COR-L47 (cell line): ENCODE results near the gene SLX9.

Source experiments
- DNase-seq: peaks from one replicate; lab custom pipeline; 2025; lab: John Stamatoyannopoulos, UW

The SLX9 gene

DNA sequence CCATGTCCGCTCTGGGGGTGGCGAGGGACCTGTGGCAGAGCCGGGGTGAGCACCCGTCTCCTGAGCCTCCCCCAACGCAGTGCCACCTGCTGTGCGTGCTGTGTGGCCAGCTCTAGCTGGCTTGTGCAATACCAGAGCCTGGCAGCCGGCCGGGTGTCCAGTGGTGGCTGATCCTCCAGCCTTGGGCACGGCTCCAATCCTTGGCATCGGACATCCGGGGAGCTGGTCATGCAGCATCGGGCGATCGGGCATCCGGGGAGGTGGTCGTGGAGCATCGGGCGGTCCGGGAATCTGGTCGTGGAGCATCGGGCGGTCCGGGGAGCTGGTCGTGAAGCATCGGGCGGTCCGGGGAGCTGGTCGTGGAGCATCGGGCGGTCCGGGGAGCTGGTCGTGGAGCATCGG lies 8.1 kb downstream of the SLX9 start:
- DNase-seq, result no peak

DNA sequence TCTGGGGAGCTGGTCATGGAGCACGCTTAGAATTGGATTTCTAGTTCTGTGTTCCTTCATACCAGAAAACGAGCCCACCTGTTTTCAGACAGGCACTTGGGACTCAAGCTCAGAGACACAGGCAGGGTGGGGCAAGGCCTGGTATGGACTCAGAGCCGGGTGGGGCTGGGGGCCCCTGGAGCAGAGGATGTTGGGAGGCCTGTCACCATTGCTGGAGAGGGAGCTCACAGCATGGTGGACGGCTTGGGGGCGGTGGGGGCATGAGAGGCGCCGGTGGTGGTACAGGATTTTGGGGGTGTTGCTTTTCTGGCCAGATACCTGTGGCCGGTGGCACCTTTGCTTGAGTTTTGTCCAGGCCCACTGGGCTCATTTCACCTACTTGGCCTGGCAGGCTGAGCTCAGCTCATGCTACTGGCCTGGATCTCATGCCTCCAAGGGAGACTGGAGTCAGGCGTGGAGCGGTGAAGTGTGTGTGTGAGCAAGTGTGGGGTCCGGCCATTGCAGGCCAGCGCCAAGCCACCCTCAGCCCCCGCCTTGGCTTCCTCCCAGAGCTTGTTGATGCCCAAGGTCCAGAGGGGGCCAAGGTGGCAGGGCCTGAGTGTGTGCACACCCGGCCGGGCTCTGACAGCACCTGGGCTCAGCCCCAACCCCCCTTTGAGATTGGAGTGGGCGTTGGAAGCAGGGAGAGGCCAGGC lies 8.7 kb downstream of the SLX9 start:
- no peak for DNase-seq

DNA sequence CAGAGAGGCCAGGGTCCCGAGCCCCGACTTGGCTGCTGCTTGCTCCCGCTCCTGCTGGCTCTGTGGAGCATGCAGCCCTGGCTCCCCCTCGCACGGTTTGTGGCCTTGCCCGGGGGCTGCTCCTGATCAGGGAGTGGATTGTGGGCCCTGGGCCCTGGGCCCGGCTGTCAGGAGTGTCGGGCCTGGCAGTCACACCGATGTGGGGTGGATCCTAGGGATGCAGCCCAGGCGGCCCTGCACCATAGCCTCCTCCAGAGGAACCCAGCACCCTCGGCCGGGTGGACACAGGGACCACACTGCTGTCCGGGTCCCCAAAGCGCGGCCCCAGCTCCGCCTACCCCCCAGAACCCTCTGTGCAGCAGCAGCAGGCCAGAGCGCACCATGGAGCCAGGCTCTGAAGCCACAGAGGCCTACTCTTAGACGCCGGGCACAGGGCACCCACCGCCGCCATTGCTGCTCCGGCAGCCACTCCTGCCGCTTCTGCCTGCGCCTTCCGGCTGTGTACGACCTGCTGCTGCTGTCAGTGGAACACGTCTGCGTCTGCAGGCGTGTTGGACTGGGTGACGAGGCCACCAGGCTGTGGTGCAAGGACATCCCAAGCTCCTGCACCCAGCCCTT lies 9.4 kb downstream of the SLX9 start:
- no peak for DNase-seq

DNA sequence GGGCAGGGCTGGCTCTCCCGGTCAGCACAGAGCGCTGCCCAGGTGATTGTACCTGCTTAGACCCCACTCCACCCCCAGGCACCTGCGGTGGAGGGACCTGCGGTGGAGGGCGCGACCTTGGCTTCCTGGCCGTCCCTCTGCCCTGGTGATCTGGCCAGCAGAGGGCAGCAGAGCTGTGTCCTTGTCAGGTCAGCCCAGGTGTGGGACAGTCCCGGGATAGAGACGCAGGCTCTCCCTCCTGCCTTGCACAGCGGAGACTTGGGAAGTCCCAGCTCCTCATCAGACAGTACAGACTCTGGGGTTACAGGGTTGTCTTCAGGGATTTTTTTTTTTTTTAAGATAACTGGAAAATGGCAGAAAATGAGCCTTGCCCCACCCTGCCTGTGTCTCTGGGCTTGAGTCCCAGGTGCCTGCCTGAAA lies 10.0 kb downstream of the SLX9 start:
- no peak for DNase-seq

DNA sequence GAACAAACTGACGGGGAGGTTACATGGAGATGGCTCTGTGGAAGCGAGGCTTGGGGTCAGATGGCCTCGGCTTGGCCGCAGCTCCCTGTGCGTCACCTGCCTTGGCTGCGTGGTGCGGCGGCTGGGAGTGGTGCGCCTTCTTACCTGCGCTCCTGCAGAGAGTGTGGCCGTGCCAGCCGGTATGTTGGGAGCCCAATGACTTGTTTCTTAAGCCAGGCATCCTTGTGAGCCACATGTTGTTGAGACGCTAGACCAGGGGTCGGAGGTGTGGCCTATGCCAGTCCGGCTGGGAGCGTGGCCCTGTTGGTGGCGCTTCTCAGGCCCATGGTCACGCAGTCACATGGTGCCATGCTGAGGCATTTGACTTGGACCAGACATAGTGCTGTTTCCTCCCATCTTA lies 10.5 kb downstream of the SLX9 start:
- no peak for DNase-seq

DNA sequence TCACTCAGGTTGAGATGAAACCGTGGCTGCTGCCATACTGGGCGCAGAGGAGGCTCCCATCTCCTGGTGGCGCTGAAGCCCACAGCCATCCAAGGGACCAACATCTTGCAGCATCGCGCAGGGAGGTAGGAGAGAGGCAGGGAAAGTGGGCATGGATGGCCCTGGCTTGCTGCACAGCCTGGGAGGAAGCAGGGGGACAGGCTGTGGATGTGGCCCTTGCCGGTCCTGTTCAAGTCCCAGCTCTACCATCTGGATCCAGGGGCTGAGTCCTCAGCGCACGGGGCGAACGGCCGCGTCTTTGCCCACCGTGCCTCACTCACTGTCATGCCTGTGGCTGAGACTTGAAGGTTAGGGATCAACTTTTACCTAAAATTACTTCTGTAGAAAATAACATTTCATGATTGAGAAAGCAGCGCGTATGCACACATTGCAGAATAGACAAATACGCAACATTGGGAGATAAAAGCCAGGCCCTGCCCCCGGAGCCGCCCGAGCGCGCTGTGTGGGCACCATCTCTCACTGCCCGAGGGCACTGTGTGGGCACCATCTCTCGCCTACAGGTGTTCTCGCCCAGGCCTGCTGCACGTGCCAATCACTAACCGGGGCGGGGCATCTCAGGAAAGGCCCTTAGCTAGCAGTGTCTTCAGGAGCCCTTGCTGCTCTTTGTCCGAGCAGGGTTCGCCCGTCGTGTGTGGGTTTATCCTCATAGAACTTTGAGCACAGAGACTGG lies 11.5 kb downstream of the SLX9 start:
- DNase-seq, result no peak

DNA sequence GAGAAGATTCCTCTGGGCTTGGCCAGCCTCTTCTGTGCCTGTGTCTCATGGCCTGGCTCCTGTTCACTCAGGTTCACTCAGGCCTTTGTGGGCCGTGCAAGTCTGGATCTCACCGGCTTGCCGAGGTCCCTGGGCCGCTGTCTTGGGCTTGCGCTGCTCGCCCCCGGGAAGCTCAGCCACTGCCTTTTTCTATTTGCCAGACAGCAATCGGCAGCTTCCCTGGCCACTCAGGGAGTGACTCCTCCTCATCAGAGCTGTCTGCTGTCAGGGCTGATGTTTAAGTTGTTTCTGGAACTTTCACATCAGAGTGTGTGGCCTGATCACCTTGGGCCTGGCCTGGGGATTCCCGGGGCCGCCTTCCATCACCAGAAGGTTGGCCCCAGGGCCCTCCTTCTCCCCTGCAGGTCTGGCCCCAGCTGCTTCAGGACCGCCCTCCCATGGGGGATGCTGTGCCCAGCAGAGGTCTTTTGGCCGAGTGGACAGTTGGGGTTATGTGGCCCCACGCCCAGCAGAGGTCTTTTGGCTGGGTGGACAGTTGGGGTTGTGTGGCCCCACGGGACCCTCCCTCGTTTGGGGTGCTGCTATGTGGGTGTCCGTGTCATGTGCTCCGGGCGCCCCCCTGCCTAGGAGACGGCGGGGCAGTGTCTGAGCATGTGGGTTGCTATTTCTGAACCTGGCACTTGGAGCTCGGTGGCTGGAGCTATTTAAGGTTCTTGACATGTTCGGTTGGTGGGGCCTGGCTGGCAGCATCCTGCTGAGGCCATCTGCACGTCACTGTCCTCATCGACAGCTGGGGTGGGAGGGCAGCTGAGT lies 12.5 kb downstream of the SLX9 start:
- no peak for DNase-seq

DNA sequence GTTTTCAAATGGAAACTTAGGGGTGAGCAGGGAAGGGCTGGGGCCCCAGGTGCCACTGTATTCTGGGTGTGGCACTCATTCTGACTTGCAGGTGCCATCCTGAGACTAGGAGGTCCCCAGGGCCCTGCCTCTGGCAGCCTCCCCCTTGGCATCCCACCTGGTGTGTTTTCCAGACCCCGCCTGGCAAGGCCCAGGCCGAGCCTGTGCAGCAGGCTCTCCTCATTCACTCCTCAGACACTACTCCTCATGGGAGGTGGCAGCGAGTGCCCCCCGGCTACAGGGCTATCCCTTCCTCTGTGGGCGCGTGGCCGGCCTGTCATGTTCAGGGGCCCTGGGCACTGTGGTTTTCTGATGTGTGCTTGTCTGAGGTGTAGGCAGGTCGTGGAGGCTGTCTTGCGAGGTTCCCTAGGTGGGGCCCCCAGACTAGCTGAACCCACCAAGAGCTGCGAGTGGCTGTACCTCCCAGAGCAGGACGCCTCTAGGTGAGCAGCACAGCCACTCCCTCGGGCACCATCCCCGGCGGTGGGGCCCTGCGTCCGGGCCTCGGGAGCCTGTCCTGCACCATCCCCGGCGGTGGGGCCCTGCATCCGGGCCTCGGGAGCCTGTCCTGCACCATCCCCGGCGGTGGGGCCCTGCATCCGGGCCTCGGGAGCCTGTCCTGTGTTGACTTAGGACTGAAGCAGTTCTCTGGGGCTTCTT lies 13.2 kb downstream of the SLX9 start:
- DNase-seq, result no peak

DNA sequence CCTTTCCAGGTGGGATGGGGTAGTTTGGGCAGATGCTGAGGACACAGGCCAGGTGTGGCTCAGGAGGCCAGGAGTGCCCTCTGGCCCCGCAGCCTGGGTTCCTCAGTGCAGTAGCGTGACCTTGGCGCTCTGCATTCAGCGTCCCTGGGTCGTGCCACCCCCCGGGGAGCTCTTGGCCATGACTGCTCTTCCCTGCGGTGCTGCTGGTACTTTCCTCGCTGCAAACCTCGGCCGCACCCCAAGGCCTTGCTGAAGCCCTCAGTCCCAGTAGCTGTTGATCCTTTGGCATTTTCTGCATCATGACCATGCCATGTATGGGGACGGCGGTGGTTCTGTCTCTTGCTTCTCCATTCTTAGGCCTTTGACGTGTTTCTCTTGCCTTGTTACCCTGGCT lies 13.8 kb downstream of the SLX9 start:
- no peak for DNase-seq

DNA sequence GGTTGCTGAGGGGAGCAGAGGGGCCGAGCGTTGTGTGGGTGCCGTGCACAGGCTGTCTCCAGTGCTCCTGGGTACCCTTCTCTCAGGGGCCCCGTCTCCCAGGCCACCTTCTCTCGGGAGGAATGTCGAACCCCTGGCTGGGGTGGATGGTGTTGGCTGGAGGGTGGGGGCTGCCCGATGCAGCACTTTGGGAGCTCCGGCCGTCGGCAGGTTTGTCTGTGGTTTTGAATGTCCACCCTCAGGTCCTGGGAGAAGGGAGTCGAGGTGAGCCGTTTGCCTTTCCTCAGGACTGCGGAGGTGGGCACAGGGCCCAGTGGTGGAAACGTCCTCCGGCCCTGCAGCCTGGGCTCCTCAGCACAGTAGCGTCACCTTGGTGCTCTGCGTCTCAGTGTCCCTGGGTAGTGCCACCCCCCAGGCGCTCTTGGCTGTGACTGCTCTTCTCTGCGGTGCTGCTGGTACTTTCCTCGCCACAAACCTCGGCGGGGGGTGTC lies 14.5 kb downstream of the SLX9 start:
- DNase-seq, result no peak

DNA sequence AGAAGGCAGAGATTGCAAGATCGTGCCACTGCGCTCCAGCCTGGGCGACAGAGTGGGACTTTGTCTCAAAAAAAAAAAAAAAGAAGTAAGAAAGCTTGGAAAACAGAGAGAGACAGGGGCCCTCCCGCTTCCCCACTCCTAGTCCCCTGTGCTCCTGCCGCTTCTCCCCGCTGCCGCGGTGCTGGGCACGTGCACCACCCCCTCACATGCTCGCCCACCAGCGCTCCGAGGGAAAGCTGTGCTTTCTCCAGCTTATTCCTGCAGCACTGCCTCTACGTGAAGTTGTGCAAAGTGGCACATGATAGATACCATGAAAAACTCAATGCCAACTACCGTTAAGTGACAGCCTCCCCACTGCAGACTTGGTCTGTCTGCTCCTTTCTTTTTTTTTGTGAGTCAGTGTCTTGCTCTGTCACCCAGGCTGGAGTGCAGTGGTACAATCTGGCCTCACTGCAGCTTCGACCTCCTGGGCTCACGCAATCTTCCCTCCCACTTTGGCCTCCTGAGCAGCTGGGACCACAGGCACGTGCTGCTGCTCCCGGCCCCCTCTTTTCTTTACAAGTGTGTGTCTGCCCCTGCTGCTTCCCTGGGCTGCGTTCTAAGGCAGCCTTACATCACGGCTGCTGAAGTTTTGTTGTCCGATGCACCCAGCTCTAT lies 15.4 kb downstream of the SLX9 start:
- DNase-seq, result no peak

DNA sequence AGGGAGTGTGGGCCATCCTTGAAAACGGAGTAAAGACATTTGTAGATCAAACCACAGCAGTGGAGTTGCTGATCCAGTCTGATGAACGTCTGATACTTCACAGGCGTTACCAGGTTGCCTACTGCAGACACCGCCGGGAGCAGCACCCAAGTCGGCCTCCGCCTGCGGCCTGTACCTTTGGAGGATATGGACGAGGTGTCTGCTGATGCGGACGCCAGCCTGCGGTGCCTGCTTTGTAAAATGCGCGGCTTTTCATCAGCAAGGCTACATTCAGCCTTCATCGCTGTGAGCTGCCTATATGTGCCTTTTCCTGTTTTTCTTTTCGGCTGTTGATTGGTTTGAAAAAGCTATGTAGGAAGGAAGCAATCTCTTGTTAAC lies 16.0 kb downstream of the SLX9 start:
- DNase-seq, result no peak

DNA sequence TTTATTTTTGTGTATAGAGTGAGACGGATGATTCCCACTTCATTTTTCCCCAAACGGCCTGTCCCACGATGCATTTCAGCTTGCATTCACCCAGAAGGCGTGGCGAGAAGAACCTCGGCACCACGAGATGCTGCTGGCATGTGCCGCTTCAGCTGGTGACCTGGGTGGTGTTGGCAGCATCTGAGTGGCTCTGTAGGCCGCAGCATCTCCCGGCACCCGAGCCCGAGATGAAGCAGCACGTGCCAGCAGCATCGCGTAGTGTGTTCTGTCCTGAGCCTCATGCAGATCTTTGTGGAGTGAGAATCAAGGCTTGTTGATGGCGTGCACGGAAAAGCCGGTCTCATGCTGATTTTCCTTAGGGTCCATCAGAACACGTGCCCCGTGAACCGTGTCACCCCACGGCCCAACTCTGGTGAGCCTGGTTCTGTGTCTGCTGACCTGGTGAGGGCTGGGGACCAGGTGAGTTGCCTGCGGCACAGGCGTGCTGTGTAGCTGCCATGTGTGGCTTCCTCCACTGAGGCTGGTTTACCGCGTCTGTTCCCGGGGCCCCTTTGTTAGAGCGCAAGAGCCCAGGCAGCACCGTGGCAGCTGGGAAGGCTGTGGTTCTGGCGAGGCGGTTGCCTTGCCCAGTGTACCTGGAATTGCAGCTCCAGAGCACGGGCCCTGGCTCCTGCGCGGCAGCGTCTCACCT lies 16.7 kb downstream of the SLX9 start:
- DNase-seq, result no peak

DNA sequence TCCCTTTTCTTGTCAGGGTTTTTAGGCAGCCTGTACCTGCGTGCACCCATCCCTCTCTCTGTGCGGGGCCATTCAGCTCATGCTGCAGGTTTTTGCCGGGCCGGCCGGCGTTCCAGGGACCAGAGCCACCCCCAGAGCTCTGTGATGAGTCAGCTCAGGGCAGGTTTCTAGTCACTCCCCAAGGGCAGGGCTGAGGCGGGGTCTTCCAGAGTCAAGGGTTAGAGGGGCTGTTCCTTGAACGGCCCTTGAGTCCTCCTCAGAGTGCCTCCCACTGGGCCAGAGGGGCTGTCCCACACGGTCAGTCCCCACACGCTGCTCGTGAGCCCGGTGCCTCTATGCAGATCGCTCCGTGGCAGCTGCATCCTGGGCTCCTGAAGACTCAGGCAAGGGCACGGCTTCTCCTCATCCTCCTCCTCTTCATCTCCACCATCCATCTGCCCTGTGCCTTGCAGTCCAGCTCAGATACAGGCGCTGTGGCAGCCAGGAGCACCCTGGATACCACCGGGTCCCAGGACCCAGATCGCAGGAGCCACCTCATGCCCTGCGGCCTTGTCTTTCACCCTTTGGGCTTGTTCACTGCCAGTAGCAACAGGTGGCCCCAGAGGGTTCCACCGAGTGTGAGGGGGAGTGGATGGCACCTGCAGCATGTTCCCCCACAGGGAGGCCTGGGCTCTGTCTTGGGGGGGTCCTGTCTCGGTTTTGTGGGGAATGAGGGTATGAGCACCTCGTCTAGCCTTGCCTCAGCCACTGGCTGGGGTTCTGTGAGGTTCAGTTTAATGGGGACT lies 17.4 kb downstream of the SLX9 start:
- DNase-seq, result no peak

DNA sequence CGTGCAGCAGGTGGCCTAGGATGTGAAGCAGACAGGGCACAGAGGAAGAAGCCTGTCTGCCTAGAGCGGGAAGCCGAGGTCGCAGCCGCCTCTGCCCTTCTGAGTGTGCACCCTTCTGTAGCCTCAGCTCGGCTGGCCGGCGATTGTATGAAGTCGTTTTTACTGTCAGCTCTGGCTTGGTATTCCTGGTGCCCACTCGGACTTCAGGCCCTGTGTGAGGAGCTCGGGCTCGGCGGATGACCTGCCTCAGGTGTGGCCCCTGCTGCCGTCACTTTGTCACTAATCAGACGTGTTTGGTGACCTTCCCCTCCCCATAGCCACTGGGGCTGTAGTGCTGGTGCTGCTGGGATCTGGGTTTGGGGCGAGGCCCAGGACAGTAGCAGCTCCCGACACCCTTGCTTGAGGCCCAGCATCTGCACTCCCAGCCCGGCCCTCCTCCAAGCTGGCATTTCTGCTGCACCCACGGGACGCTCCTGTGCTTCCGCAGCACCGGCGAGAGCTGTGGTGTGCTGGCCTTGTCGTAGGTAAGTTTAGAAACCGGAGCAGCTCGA lies 18.1 kb downstream of the SLX9 start:
- no peak for DNase-seq

DNA sequence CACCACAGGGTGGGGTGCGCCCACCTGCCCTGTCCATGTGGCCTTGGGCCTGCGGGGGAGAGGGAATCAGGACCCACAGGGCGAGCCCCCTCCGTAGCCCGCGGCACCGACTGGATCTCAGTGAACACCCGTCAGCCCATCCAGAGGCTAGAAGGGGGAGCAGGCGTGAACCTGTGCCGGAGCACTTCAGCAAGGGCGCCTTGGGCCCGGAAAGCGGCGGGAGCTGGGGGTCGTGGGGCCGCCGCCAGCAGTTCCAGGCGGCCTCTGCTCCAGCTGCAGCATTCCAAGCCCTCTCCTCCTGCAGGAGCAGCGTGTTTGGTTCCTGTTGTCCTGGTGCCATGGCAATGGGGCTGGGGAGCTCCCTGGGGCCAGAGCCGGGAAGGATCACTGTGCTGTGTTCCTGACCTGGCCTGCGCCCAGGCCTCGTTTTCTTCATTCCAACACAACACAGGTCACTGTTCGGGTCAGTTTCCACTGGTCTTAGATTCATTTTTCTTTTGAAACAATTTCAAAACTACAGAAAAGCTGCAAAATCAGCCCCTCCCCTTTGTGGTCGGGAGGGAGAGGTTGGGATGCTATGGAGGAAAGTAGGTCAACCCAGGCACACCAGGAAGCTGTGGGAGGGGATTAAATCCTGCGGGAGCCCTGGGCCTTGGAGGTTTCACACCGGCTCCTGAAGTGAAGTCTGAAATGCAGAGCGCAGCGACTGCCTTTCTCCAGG lies 18.8 kb downstream of the SLX9 start:
- no peak for DNase-seq

DNA sequence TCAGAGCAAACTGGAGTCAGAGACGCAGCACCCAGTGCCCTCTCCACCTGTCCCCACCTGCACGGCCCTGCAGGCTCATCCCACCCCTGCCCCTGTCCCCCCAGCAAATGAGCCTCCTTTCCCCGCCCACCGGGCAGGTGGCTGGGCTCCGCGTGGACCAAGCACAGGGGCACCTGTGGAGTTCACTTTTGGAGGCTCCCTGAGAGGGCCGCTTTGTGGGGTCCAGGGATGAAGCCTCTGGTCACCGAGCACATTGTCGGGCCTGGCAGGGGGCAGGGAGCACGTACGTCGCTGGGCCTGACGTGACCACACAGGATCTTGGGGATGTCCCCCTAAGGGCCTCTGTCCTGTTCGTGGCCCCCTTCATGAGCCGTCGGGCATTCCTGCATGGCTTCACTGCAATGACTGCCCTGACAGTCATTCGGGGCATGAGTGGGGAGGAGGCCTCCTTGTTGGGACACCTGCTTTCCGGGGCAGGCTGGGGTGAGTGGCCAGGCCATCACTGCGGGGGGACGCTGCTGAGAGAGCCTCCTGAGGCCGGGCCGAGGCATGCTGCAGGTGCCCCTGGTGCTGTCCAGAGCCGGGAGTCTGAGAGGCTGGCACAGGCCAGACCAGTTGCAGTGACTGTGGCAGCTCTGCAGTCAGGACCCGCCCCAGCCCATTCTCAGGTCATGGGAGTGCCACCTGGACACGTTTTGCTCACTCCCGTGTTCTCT lies 19.7 kb downstream of the SLX9 start:
- no peak for DNase-seq
